Measurements from ENCODE around the gene CCR7.

Gene CCR7

DNA sequence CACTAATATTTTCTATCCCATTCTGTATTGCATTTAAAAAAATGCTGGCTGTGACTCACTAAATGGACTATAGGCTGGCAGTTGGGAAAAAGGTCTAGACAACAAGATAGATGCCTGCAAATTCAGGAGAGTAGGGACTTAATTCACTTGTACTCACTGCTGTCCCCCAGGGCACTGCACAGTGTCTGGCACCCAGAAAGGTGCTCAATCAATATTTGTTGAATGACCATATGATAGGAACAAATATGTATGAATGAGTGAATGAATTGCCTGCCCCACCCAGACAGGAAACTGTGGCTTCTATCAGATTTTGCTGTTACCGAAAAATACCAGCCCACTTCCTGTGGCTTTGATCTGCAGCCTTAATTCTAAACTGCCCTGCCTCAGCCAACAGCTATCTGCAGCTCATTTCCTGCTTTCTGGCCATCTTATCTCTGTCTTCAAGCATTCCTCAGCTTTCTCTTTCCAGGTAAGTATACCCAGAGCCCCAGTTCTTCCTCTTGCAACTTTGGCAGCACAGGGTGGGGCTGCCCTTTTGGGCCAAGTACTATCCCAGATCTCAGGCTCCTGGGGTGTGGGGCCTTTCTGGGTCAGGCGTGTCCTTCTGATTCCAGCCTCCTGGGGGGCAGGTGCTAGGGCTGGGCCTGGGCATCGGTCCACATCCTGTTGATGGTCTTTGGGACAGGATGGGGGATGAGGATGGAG lies 48.5 kb downstream of the CCR7 start:
- peak; percentile 63 for DNase-seq (ENCODE audit: low read depth)

DNA sequence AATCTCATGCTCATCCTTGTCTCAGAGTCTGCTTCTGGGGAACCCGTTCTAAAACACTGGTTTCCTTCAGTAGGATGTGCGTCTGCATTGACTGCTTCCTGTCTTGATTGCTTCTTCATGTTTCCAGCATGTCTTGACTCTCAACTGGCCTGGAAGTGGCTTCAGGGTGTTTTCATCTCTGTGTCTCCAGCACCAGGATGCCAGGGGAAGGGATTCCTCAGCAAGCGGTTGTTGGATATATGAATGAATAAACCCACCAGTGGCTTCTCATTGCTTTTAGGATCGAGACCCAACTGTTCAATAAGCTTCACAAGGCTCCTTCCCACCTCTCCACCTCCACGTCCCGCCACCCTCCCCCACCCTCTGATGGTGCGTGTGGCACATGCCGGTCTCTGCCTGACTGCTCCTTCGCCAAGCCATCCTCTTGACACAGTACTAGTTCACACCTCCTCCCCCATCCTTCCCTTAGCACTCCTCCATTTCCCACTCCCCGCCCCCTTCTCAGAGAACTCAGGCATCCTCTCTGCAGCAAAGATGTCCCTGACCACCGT lies 49.7 kb downstream of the CCR7 start:
- DNase-seq (ENCODE audit: low read depth): peak; percentile 21

DNA sequence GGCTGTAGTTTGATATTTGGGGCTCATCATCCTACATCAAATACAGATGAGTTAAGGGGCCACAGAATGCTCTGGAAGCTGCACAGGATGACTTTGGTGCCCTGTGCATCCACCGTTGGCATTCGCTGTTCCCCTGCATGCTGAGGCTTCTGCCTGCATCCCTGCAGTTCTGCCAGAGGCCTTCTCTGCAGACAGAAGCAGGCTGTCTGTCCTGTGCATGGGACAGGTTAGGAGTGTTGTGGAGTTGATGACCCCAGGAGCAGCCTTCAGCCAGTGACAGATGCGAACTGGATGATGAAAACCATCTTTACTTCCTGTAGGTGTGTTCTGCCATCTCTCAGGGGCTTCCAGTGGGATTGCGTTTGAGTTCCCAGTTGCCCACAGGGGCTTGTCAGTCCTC lies 50.3 kb downstream of the CCR7 start:
- DNase-seq (ENCODE audit: low read depth): no peak

DNA sequence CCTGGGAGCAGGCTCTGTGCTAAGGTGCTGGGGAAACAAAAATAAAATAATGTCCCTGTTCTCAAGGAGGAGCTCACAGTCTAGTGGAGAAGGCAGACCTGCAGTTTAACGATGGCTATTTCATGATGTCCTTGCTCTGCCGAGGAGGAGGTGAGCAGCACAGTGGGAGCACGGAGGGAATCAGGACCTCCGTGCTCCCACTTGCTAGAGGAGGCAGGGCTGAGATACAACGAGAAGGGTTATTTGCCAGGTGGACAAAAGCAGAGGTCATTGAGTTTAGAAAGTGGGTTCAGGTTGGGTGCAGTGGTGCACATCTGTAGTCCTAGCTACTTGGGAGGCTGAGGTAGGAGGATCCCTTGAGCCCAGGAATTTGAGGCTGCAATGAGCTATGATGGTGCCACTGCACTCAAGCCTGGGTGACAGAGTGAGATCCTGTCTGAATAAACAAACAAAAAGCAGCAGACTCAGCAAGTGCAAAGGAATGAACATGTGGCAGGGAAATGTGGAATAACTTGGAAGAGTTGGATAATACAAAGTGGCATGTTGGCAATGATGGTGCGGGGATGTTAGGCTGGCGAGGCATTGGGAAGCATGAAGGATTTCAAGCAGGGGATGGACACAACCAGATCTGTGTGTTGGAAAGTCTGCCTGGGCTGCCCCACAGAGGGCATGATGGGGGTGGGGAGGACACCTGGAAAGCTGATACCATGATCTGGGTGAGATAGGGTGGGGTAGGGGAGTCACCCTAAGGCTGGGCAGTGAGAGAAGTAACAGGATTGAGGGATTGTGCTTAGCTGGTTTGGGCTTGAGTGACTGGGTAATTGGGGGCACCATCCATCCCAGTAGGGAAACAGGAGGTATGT lies 51.0 kb downstream of the CCR7 start:
- no peak for DNase-seq (ENCODE audit: low read depth)

DNA sequence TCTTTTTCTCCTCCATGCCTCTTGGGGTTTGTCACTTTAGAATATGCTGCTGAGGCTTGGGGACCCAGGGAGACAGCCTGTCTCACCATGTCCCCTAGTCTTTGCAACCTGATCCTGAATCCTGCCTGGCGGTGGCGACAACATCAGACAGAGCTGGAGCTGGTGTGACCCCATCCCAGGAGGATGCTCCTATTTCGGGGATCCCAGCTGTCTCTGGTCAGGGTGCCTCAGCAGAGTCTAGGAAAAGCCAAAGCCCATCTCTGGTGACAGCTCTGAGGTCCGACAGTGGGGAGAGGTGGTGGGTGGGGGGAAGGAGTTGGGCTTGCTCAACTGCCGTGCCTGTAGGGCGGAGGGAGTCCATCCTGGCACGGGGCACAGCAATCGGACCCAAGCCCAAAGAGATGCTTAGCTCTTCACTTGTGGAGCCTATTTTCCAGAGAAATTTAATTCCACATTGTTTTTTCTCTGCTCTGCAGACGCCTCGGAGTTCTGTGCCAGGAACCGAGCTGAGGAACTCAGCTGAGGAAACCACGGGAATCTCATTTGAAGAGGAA lies 53.5 kb downstream of the CCR7 start:
- no peak for DNase-seq (ENCODE audit: low read depth)

DNA sequence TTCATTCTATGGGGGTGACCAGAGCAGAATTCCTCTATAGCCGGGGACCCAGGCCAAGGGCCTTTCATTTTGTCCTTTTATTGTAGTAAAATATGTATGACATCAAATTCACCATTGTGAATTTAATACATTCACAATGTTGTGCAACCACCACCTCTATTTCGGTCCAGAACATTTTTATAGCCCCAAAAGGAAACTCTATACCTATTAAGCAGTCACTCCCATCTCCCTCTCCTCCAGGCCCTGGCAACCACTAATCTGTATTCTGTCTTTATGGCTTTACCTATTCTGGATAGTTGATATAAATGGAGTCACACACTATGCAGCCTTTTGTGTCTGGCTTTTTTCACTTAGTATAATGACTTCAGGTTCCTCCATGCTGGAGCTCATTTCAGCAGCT lies 54.1 kb downstream of the CCR7 start:
- no peak for DNase-seq (ENCODE audit: low read depth)

DNA sequence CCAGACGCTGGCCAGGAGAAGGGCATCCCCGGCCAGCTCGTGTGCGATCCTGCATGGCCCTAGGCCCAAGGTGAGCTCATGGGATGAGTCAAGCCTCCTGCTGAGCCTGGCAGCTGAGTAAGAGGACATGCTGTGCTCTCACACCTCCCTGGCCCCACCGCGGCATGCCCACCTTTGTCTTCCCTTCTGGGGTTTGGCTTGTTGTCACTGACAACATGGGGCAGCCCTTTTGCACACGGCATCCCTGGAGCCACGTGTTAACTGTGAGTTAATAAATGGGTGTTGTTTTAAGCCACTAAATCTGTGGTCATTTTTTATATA lies 55.0 kb downstream of the CCR7 start:
- no peak for DNase-seq (ENCODE audit: low read depth)

DNA sequence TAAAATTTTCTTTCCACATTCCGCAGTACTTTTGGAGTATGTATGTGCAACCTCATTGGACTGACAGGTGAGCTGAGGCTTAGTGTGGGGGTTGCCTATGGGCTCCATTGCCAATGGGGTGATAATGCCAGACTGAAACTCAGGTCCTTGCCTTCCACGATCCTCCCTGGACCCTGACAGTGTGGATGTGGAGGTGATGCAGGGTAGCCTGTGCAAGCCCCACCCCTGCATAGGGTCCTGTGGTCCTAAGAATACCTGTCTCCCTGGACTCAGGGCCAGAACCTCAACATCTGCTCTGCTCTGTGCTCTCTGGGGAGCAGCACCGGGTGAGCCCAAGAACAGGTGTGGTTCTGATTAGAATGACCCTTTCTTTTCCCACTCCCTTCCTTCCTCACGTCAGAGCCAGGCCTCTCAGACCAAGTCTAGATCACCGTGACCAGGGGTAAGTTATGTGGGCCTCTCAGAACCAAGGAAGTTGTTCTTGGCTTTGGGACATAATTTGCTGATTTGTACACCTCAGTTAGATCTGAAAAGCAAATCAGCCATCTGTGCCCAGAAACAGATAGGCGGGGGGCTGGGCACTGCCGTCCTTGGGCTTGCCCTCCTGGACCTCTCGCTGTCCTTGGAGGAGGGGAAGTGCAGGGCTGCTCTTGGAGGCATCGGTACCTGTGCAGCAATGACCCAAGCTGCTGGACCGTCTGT lies 55.5 kb downstream of the CCR7 start:
- DNase-seq (ENCODE audit: low read depth): no peak

DNA sequence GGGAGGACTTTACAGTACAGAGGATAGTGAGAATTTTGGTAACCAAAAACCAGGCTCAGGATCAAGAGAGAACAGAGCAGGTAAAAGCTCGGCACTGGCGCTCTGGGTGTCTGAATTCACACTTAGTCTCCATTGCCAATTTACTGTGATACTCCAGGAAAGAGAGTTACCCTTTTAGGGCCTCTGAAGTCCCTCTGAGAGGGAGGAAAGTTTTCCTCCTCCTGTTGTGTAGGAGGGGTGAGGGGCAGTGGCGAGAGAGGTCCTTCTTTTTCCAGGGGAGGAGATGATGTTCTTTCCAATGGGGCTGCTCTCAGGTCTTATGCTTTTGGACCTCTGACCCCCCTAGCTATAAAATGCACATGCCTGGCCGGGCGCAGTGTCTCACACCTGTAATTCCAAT lies 58.5 kb downstream of the CCR7 start:
- DNase-seq (ENCODE audit: low read depth): no peak

Data from T follicular helper cell (primary cell).